HEK293 (cell line): ENCODE data around the gene TRIM23.

Source experiments
- CTCF ChIP-seq: fragments of 450-650 bp; formaldehyde crosslinking; IDR thresholded peaks from 2 replicates; pipeline ENCODE4 v1.5.1; 2016; ENCODE audit warnings: missing biosample characterization, missing genetic modification characterization
- YY1 ChIP-seq: fragments of 450-650 bp; formaldehyde crosslinking; IDR thresholded peaks from 2 replicates; pipeline ENCODE4 v1.5.1; 2018; ENCODE audit warnings: missing biosample characterization, missing genetic modification characterization
- ZNF248 ChIP-seq: fragments of 450-650 bp; formaldehyde crosslinking; IDR thresholded peaks from 2 replicates; pipeline ENCODE4 v1.5.1; 2017; ENCODE audit warnings: missing biosample characterization, missing genetic modification characterization
- ZNF701 ChIP-seq: fragments of 450-650 bp; formaldehyde crosslinking; IDR thresholded peaks from 2 replicates; pipeline ENCODE4 v1.5.1; 2016; ENCODE audit warnings: missing biosample characterization, missing genetic modification characterization
- TF ChIP-seq, protein P1 (sequence below): fragments of 450-650 bp; formaldehyde crosslinking; IDR thresholded peaks from 2 replicates; pipeline ENCODE4 v1.5.1; 2016; ENCODE audit warnings: missing biosample characterization, missing genetic modification characterization

DNA sequence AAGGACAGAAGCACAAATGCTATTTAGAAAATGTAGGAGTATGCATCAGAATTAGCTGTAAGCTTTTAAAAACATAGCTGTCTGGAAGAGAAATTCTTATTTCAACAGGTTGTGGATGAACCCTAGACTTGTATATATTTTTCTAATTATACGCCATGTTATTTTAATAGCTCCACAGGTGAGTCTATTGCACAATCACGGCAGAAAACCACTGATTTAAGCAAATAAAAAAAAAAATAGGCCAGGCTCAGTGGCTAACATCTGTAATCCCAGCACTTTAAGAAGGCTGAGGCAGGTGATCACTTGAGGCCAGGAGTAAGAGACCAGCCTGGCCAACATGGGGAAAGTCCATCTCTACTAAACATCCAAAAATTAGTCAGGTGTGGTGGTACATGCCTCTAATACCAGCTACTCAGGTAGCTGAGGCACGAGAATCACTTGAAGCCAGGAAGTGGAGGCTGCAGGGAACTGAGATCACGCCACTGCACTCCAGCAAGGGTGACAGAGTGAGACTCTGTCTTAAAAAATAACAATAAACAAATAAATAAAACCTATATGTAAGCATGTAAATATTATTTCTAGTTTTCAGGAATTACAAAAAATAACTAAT, 11.7 kb downstream of the TRIM23 start:
- TF ChIP-seq CTCF (tag by site-specific recombination), result no peak
- TF ChIP-seq ZNF248, result no peak
- TF ChIP-seq YY1 (tag by site-specific recombination), result no peak
- TF ChIP-seq, protein P1, sequence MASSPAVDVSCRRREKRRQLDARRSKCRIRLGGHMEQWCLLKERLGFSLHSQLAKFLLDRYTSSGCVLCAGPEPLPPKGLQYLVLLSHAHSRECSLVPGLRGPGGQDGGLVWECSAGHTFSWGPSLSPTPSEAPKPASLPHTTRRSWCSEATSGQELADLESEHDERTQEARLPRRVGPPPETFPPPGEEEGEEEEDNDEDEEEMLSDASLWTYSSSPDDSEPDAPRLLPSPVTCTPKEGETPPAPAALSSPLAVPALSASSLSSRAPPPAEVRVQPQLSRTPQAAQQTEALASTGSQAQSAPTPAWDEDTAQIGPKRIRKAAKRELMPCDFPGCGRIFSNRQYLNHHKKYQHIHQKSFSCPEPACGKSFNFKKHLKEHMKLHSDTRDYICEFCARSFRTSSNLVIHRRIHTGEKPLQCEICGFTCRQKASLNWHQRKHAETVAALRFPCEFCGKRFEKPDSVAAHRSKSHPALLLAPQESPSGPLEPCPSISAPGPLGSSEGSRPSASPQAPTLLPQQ (tag by site-specific recombination), result no peak
- no peak for TF ChIP-seq ZNF701
